HS-27A (cell line): ENCODE data around the gene MLXIP.
"Not testable (repeated sequence)": the region's sequence is repeated elsewhere in the genome, so short reads cannot be mapped to it uniquely, and the experiment has no call there.

Experiments
- DNase-seq: peaks from one replicate; pipeline ENCODE4 v3.0.0-alpha.2; 2012; ENCODE audit warnings: low read depth, missing footprints

The MLXIP gene

GRCh38 chr12:122148657-122149056 is 70.1 kb downstream of the MLXIP start:
- DNase-seq: no peak

- DNase-seq: no peak
These were observed 71.6 kb downstream of the MLXIP start for GRCh38 chr12:122150127-122150681.

DNA sequence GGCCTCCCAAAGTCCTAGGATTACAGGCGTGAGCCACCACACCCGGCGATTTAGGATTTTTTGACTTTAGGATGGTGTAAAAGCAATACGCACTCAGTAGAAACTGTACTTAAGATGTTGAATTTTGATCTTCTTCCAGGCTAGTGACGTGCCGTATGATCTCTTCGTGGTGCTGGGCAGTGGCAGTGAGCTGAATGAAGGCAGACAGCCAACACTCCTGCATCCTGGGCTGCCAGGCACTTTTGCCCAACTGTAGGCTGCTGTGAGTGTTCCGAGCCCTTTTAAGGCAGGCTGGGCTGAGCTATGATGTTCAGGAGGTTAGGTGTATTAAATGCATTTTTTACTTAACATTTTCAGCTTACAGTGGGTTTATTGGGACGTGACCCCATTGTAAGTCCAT is 74.2 kb downstream of the MLXIP start:
- DNase-seq: no peak

DNA sequence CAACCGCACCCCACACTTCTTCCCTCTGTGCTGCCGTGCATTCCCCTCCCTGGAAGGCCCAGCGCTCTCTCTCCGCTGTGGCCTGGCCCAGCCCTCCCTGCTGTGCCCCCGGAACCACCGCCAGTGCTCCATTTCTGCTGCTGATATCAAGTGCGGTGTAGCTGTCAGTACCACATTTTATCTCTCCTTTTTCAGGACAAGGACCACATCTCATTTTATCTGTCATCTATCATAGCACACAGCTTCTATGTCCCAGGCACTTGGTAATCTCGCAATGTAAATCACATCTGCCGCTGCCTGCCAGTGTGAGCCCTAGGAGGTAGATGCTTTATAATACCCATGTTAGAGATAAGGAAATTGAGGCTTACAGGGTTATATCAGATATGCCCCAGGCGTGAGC is 77.1 kb downstream of the MLXIP start:
- DNase-seq: no peak

DNA sequence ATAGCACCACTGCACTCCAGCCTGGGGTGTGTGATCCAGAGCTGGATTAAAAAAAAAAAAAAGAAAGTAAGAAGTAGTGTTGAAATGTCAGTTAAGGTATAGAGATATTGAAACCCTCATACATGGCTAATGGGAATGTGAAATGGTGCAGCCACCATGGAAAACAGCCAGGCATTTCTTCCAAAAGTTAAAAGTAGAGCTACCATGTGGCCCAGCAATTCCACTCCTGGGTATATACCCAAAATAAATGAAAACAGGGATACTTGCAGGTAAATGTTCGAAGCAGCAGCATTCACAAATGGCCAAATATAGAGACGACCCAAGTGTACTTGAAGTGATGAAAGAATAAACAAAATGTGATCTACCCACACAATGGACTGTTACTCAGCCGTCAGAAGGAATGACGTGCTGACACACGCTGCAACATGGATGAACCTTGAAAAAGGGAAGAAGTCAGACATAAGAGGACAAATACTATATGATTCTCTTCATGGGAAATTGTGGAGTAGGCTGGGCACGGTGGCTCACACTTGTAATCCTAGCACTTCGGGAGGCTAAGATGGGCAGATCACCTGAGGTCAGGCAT is 80.2 kb downstream of the MLXIP start:
- DNase-seq: no peak

- no peak for DNase-seq
These were observed 81.3 kb downstream of the MLXIP start for GRCh38 chr12:122159882-122160281.

DNA sequence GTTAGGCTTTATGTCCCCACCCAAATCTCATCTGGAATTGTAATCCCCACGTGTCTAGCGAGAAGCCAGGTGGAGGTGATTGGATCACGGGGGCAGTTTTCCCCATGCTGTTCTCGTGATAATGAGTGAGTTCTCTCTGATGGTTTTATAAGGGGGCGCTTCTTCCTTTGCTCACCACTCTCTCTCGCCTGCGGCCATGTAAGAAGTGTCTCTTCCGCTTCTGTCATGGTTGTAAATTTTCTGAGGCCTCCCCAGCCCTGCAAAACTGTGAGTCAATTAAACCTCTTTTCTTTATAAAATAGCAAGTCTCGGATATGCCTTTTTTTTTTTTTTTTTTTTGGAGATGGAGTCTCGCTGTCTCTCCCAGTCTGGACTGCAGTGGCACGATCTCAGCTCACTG is 82.2 kb downstream of the MLXIP start:
- no peak for DNase-seq

DNA sequence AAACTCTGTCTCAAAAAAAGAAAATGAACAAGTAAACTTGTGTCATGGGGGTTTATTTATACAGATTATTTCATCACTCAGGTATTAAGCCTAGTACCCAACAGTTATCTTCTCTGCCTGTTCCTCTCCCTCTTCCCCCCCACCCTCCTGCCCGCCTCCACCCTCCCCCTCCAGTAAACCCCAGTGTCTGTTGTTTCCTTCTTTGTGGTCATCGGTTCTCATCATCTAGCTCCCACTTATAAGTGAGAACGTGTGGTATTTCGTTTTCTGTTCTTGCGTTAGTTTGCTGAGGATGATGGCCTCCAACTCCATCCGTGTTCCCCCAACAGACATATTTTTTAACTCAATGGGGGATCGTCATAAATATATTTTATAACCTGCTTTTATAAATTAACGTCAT is 83.1 kb downstream of the MLXIP start:
- no peak for DNase-seq

DNA sequence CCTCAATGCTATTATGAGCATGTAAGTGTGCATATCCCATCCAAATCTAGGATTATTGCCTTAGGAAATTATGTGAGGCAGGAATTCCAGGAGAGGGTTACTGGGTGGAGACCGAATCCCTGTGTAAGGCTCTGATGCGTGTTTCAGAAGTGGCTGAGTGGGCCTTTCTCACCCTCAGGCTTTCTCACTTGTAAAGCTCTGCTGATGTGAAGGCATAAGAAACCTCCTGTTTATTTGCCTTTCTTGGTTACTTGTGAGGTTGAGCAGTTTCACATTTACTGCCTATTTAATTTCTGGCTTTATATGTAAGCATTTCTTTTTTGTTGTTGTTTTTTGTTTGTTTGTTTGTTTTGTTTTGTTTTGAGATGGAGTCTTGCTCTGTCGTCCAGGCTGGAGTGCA is 84.4 kb downstream of the MLXIP start:
- DNase-seq: no peak

- DNase-seq: no peak
These were observed 88.1 kb downstream of the MLXIP start for GRCh38 chr12:122166422-122167349.

DNA sequence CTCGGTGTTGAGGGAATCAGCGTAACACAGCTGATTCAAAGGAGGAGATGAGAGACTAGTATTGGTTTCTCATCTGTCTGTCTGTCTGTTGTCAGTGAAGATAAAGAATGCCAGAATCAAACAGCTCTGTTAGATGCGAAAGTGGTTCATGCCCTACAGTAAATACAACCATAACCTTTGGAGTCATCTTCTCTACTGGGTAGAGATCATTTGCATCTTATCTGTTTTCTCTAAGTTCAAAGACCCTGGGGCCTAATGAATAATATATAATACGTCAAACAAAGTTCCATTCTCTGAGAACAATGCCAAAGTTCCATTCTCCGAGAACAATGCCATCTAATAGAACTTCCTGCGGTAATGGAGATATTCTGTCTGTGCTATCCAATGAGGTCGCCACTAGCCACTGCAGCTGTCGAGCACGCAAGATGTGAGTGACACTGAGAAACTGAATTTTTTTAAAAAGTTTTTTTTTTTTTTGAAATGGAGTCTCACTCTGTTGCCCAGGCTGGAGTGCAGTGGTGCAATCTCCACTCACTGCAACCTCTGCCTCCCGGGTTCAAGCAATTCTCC is 88.9 kb downstream of the MLXIP start:
- no peak for DNase-seq

GRCh38 chr12:122168492-122168891 is 89.9 kb downstream of the MLXIP start:
- no peak for DNase-seq

DNA sequence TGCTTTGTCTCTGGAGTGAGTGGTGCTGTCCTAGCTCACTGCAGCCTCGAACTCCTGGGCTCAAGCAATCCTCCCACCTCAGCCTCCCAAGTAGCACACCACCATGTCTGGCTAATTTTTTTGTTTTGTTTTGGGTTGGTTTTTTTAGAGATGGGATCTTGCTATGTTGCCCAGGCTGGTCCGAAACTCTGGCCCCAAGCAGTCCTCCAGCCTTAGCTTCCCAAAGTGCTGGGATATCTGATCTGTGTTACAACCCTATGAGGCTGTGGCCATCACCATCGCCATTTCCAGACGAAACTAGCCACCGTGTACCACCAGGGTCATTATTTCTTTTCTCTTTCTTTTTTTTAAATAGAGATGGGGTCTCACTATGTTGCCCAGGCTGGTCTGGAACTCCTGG is 92.8 kb downstream of the MLXIP start:
- DNase-seq: no peak

DNA sequence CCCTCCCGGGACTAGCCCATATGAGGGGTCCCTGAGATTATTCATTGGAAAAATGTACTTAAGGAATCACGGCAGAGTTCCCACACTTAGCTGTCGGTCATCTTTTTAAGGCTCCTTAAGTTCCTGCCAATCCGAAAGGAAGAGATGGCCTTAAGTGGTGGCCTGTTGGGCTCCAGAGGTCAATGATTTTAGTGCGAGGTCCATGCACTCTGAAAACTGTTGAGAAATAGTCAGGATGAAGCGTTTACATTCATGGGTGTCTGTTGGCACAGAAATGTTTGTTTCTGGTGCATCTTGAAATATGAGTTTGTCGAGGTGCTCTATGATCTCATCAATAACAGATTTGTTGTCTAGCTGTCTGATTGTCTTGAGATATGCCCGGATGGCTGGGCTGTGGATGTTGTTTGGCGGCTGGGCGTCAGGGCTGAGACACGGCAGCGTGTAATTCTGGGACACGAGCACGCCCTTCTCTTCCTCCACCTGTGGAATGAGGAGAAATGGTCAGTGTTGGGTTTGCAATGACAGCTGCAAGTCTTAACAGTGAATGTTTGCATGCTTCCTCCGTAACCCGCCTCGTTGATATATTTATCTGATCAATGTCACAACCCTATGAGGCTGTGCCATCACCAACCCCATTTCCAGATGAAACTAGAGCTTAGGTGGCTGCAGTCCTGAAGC is 93.8 kb downstream of the MLXIP start:
- no peak for DNase-seq

DNA sequence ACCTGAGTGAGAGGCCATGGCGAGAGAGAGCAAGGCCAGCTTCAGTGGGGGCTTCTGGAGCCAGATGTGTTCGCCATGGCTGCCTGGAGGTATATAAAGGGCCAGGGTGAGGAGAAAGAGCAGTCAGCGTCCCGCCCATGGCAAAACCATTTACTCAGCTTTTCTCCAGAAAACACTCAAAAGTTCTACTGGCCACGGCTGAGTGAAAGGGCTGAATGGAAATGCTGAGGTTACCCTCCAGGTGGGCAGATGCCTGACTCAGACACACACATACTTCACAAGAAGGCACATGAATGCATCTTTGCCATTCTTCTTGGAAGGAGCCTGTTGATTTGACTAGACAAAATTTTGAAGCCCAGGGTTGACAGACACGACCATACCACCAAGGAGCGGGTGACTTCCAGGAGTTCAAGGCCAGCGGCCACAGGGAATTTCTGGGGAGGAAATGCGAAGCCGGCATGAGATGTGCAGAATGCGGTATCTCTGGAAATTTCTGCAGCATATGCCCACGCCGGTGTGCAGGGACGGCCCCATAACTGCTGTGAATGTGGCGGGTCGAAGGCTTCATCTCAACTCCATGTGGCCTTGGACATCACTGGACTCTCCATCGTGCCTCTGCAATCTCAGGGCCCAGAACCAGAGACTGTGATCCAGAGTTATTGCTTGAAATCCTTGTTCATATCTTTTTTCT is 95.7 kb downstream of the MLXIP start, which contains the start of gene IL31:
Gene IL31 (minus strand): TSS at position 67 of the 691 bp plus-strand sequence. CDS start 49 bp downstream, at position 18.
- DNase-seq: no peak

- DNase-seq: not testable (repeated sequence)
These were observed 97.9 kb downstream of the MLXIP start for GRCh38 chr12:122176473-122176872.

- no peak for DNase-seq
These were observed 104.5 kb downstream of the MLXIP start, which contains the start of gene LRRC43 for GRCh38 chr12:122182887-122183587. Gene LRRC43 (plus strand): TSS chr12:122183123. CDS start chr12:122183145, 22 bp downstream.

DNA sequence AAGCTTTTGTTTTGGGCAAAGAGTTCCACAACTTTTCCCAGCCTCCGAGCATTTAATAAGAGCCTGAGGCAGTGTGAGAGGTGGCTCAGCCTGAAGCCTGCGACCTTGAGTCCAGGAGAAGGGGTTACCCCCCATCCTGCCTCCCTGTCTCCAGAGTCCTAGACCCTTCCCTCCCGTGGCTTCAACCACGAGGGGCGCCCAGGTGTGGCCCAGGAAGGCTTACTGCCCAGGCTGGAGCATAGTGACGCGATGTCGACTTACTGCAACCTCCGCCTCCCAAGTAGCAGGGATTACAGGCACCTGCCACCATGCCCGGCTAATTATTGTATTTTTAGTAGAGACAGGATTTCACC is 105.0 kb downstream of the MLXIP start:
- no peak for DNase-seq

- DNase-seq: no peak
These were observed 106.0 kb downstream of the MLXIP start for GRCh38 chr12:122184517-122184916.

- no peak for DNase-seq
These were observed 106.5 kb downstream of the MLXIP start for GRCh38 chr12:122185079-122185478.
